Keratinocyte (primary cell): ENCODE results near the gene ST3GAL2.

ENCODE experiments used
- CTCF ChIP-seq, 3 experiments: IDR thresholded peaks in 1 of 3; conservative IDR thresholded peaks in 1 of 3; optimal IDR thresholded peaks in 1 of 3; 2 replicates in 2 of 3; 3 replicates in 1 of 3; pipeline versions ENCODE3 to v1.5.1; 2011; ENCODE audit warnings: low read length in 3 of 3, mild to moderate bottlenecking in 3 of 3, moderate library complexity in 2 of 3, control low read depth in 1 of 3, inconsistent platforms in 1 of 3; ENCODE audit not compliant: insufficient read depth in 2 of 3; ENCODE audit errors: extremely low read depth in 1 of 3
- EZH2 ChIP-seq: IDR thresholded peaks from one replicate; pipeline ENCODE4 v1.6.1; 2012; ENCODE audit warnings: inconsistent platforms, mild to moderate bottlenecking, low read length, moderate library complexity

DNA sequence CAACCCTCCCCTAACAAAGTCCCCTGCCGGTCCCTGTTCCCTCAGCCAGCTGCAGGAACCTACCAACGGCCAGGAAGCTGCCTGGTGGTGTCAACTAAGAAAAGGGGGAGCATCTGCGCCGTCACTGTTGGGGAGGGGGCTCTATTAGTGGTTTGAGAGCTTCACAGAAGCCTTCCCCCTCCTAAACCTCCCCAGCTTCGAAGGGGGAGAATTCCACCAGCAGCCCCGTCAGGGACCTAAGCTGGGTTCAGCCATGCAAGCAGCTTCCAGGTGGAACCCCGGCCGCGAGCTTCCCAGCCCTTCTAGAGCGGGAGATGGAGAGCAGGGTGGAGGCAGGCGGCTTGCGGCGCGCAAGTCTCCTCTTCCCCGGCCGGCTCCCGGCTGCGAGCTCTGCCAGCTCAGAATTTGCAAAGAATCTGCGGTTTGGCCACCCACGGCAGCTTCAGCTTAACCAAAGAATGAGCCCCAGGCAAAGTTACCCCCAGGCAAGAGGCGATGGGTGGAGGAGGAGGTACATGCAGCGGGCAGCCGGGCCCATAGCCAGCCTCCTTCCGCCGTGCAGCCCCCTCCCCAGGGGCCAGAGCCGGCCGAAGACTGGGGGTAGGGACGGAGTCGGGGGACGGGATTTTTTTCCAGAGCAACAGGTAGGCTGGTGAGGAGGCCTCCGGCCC, 58.5 kb downstream of the ST3GAL2 start:
- TF ChIP-seq CTCF (optimal IDR thresholded peaks at IDR 0.05 in 1 of 3, IDR thresholded peaks at IDR 0.05 in 1 of 3, conservative IDR thresholded peaks at IDR 0.05 in 1 of 3; ENCODE audit: extremely low read depth in 1 of 3, insufficient read depth in 2 of 3, low read length in 3 of 3) (no peak), EZH2 (no peak)
